Cardiac fibroblast (primary cell): Measurements from ENCODE around the gene PLAAT2.

ENCODE experiments used
- DNase-seq, 2 donors: peaks; one replicate each; pipeline versions ENCODE4 v3.0.0 to v3.0.0-alpha.2; 2010; ENCODE audit warnings: low read depth in 2 of 2
- H3K4me3 ChIP-seq, 2 donors: replicated peaks in 1 of 2; 1 replicate in 1 of 2; 2 replicates in 1 of 2; pipeline ENCODE4 v1.5.1; 2011; ENCODE audit warnings: low read depth in 2 of 2, low read length in 2 of 2, mild to moderate bottlenecking in 2 of 2, moderate library complexity in 1 of 2
- TF ChIP-seq, protein P1 (sequence below): IDR thresholded peaks from one replicate; pipeline ENCODE4 v1.5.1; 2011; ENCODE audit warnings: low read depth, mild to moderate bottlenecking, low read length, inconsistent platforms

Gene PLAAT2

DNA sequence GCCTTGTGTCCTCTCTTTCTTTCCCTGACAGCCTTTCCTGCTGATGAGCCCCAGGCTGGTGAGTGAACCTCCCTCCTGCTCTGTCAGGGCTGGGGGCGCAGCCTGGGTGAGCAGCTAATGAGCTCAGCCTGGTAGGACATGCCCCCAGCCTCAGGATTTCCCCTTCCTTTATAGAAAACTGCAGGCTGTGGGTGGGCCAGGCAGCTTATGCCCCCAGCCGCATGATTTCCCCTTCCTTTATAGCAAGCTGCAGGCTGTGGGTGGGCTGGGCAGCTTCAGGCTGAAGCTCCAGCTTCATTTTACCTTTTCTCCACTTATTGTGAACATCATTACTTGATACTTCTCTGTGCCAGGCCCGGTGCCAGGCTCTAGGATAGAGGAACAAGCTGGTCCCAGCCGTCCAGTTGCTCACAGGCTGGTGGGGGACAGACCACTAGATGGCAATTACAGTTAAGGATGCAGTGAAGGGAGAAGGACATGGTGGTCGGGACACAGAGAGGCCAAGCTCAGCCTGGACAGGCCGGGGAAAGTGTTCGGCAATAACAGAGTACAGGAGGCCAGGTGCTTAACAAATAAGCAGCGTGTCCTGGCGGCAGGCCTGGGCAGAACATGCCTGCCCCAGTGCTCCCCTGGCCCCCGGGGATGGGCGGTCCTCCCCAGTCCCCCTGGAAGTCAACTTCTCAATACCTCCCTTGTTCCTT, 52.0 kb downstream of the PLAAT2 start:
- no peak overlapping the region for H3K4me3 ChIP-seq
- TF ChIP-seq, protein P1, sequence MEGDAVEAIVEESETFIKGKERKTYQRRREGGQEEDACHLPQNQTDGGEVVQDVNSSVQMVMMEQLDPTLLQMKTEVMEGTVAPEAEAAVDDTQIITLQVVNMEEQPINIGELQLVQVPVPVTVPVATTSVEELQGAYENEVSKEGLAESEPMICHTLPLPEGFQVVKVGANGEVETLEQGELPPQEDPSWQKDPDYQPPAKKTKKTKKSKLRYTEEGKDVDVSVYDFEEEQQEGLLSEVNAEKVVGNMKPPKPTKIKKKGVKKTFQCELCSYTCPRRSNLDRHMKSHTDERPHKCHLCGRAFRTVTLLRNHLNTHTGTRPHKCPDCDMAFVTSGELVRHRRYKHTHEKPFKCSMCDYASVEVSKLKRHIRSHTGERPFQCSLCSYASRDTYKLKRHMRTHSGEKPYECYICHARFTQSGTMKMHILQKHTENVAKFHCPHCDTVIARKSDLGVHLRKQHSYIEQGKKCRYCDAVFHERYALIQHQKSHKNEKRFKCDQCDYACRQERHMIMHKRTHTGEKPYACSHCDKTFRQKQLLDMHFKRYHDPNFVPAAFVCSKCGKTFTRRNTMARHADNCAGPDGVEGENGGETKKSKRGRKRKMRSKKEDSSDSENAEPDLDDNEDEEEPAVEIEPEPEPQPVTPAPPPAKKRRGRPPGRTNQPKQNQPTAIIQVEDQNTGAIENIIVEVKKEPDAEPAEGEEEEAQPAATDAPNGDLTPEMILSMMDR, result no peak
- no peak for DNase-seq

DNA sequence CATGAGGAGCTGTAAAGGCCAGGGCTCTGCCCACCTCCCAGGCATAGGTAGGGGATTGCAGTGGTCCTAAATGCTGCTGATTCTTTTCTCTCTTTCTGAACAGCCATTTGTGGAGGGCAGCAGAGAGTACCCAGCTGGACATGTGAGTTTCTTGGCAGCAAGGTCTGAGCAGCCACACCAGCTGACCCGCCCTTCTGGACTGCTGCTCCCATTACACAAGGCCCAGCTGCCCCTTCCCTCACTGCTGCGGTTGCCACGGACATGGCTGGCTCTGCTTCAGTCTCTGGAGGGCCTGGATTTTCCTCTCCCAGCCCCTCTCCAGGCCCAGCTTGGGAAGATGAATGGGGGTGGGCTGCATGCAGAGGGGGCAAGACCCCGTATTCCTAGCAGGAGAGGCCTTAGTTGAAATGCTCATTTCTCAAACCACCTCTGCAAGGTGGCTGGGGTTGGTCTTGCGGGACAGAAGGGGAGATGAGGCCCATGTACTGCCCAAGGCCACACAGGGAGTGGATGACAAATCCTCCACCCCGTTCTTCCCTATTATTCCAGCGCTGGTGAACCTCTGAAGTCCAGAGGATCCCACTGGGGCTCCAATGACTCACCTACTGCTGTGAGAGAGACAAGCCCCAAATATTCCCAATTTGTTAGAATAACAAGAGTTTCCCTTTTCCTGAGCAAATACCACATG, 52.7 kb downstream of the PLAAT2 start:
- H3K4me3 ChIP-seq, result no peak overlapping the region
- TF ChIP-seq, protein P1, result no peak
- peak; percentile 61 to 87 for DNase-seq

DNA sequence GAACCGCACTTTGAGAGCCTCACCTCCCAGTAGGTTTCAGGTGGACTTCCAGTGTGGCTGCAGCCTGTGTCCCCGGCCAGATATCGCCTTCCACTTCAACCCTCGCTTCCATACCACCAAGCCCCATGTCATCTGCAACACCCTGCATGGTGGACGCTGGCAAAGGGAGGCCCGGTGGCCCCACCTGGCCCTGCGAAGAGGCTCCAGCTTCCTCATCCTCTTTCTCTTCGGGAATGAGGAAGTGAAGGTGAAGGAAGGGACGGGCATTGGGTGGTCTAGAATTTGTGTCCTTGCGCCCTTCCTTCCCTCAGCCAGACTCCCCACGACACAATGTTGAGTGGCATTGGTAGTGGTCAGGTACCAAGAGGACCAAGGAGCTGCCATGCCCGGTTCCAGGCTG, 54.4 kb downstream of the PLAAT2 start:
- H3K4me3 ChIP-seq, result no peak overlapping the region
- TF ChIP-seq, protein P1, result no peak
- DNase-seq, result no peak

DNA sequence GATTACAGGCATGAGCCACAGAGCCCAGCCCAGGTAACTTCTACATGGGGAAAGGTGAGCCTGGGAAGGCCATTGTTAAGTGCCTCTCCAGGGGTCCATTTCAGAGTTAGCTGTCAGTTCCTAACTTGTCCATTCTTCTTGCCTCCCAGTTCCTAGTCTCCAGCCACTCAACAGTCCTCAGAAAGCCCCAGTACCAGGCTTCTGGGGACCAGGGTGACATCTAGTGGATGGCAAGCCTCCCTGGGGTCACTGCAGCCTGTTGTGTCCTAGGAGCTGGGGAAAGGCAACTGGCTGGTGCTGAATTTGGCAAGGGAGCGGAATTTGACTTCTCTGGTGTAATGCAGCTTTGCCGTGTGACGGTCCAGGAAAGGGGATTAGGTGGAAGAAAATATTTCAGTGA, 55.2 kb downstream of the PLAAT2 start:
- peak; percentile 12 to 57 for DNase-seq
- H3K4me3 ChIP-seq, result no peak overlapping the region
- TF ChIP-seq, protein P1, result no peak

DNA sequence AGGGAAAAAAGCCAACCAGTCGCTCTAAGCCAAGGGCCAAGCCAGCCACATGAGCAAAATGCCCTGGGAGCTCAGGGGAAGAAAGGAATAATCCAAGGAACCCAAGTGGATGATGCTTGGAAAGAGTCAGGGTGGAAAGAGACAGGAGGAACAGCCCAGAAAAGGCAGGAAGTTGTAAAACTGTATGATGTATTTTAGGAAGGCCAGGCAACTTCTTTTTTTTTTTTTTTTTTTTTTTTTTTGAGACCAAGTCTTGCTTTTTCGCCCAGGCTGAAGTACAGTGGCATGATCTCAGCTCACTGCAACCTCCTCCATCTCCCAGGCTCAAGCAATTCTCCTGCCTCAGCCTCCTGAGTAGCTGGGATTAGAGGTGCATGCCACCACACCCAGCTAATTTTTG, 55.7 kb downstream of the PLAAT2 start:
- peak overlapping the region in 1 of 2 donors; percentile 38 for H3K4me3 ChIP-seq
- DNase-seq, result no peak

DNA sequence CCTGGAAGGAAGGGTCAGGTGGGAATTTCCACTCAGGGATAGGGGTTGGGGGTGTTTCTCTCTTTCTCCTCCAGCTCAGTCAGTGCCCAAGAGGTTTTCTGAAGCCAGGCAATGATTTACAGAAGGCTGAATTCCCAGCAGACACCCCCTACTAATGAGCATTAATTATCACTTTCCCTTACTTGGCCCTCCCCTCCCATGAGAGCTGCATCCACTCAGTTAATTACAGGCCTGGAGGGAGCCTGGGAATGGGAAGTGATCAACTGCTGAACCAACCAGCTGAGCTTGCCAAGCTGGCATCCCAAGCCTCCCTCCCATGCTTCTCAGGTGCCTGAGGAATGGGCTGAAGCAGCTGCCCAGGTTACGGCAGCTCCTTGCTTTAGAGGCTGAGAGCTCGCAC, 56.3 kb downstream of the PLAAT2 start:
- TF ChIP-seq, protein P1, result no peak
- peak overlapping the region in 1 of 2 donors; percentile 38 for H3K4me3 ChIP-seq
- no peak for DNase-seq

More for the DNA sequence above, 55.7 kb downstream of the PLAAT2 start:
- TF ChIP-seq, protein P1, result no peak
